GM12891 (cell line): ENCODE measurements around the gene KLHL30.

Source experiments
- DNase-seq: peaks from one replicate; pipeline ENCODE4 v3.0.0; 2011; ENCODE audit warnings: low spot score; ENCODE audit not compliant: insufficient read length
- FAIRE-seq: peaks from 2 replicates; lab custom pipeline; 2011; peaks lifted over from hg19 to GRCh38; lab: Jason Lieb, UNC
- PAX5 ChIP-seq: IDR thresholded peaks from 2 replicates; pipeline ENCODE4 v1.6.1; 2011; ENCODE audit warnings: low read length, moderate library complexity, mild to moderate bottlenecking; ENCODE audit not compliant: insufficient read depth, severe bottlenecking
- POLR2A ChIP-seq: IDR thresholded peaks from 2 replicates; pipeline ENCODE4 v1.6.1; 2011; ENCODE audit warnings: low read depth, low read length, control low read depth
- POLR2AphosphoS5 ChIP-seq: IDR thresholded peaks from 2 replicates; pipeline ENCODE4 v1.6.1; 2011; ENCODE audit warnings: low read depth, low read length, control low read depth
- POU2F2 ChIP-seq: IDR thresholded peaks from 2 replicates; pipeline ENCODE4 v1.6.1; 2011; ENCODE audit warnings: low read depth, mild to moderate bottlenecking, control low read depth, low read length, moderate library complexity
- SPI1 ChIP-seq: IDR thresholded peaks from 2 replicates; pipeline ENCODE4 v1.6.1; 2011; ENCODE audit warnings: low read depth, low read length, control low read depth
- TAF1 ChIP-seq: IDR thresholded peaks from 2 replicates; pipeline ENCODE4 v1.6.1; 2011; ENCODE audit warnings: low read depth, low read length, control low read depth

The KLHL30 gene

DNA sequence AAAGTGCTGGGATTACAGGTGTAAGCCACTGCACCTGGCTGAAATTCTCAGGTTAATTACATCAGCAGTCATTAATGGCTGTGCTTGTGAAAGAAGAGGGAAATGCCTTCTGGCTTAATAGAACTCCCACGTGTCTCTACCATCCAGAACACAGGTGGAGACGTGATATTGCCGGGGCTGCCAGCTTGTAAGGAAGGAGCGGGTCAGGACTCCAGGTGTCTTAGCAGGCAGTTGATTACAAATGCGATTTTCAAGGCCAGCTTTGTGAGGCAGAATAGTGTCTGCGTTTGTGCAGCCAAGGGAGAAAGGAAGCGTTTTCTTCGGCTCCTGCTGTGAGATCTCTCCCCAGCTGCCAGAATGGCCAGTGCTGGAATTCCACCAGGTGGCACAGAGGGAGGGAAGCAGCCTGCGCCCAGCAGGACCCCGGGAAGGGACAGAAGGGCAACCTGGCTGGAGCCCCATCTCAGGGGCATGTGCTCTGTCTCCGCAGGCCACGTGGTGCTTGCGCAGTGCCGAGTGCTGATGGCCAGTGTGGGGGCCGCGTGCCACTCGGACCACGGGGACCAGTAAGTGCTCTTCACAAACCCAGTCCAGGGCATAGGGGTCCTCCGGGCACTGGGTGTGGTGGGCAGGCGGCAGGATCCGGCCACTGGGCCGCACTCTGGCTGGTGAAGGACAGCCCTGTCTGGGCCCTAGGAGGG lies 42.0 kb upstream of the KLHL30 start:
- TF ChIP-seq POLR2AphosphoS5 (no peak), POU2F2 (no peak), TAF1 (no peak), POLR2A (no peak), PAX5 (no peak), SPI1 (no peak)
- no peak for DNase-seq
- FAIRE-seq = no peak

GRCh38 chr2:238097201-238097987 lies 41.1 kb upstream of the KLHL30 start:
- DNase-seq = no peak
- TF ChIP-seq POLR2A (no peak), POU2F2 (no peak), SPI1 (no peak), PAX5 (no peak), POLR2AphosphoS5 (no peak), TAF1 (no peak)
- no peak for FAIRE-seq

GRCh38 chr2:238097988-238098871 lies 40.2 kb upstream of the KLHL30 start:
- peak; percentile 94 for FAIRE-seq
- peak; percentile 85 for DNase-seq
- TF ChIP-seq SPI1 (no peak), POLR2A (no peak), TAF1 (no peak), POLR2AphosphoS5 (no peak), POU2F2 (no peak), PAX5 (no peak)

DNA sequence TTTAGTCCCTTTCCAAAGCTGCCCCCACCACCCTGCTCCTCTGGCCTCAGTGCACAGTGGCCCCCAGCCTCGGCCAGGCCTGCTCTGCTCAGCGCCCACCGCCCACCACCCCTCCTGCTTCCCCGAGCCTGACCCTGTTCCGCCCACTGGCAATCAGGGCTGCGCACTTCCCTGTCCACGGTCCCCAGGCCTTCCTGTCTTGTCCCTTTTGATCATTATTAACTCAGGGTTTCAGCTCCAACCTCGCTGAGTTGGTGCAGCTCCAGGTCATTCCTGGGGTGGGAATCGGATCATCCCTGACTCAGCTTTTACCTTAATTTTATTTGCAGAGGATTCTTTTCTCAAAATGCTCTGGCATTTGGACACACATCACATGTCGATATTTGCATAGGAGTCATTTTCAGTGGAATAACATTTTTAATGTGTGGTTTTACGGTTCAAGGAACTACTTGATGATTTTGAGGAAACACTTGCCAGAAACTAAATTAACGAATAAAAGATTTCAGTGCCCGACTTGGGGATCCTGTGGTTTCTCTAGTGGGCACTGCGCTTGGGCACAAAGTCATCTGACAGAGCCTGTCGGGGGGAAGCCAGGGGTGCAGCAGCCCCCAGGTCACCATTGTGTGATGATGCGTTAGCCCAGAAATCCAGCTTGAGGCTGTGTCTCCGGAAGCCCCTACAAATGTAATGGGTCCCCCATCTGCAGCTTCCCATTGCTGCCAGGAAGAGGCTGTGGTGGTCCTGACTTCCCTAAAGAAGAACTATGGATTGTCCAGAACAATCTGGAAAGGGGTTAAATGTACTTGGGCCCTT lies 39.4 kb upstream of the KLHL30 start:
- FAIRE-seq (no peak), DNase-seq (no peak)
- TF ChIP-seq SPI1 (no peak), PAX5 (no peak), POLR2AphosphoS5 (no peak)

DNA sequence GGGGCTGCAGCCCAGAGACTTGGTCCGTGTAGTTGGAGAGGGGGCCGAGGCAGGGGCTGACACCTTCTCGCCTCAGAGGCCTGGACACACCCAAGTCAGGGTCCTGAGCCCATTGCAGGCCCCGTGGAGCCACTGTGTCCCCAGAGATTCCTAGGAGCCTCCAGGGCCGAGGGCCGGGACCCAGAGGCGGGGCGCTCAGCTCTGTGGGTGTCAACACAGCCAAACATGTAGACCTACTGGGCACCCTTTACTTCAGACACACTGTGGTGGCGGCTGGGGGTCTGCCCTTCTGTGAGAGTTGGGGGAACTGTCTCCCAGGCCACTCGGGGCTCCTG lies 38.8 kb upstream of the KLHL30 start:
- DNase-seq (no peak), FAIRE-seq (no peak)
- TF ChIP-seq PAX5 (no peak), POU2F2 (no peak), POLR2A (no peak), TAF1 (no peak), SPI1 (no peak), POLR2AphosphoS5 (no peak)

- no peak for TF ChIP-seq POLR2A
- TF ChIP-seq POU2F2 = no peak
- TF ChIP-seq SPI1 = no peak
- no peak for TF ChIP-seq TAF1
- no peak for TF ChIP-seq POLR2AphosphoS5
- no peak for TF ChIP-seq PAX5
- FAIRE-seq = no peak
- DNase-seq = no peak
Observed at GRCh38 chr2:238100049-238100820, 38.2 kb upstream of the KLHL30 start, which contains the start of gene ESPNL. ESPNL (plus strand) TSS chr2:238100340; CDS start chr2:238100420, 80 bp downstream.

DNA sequence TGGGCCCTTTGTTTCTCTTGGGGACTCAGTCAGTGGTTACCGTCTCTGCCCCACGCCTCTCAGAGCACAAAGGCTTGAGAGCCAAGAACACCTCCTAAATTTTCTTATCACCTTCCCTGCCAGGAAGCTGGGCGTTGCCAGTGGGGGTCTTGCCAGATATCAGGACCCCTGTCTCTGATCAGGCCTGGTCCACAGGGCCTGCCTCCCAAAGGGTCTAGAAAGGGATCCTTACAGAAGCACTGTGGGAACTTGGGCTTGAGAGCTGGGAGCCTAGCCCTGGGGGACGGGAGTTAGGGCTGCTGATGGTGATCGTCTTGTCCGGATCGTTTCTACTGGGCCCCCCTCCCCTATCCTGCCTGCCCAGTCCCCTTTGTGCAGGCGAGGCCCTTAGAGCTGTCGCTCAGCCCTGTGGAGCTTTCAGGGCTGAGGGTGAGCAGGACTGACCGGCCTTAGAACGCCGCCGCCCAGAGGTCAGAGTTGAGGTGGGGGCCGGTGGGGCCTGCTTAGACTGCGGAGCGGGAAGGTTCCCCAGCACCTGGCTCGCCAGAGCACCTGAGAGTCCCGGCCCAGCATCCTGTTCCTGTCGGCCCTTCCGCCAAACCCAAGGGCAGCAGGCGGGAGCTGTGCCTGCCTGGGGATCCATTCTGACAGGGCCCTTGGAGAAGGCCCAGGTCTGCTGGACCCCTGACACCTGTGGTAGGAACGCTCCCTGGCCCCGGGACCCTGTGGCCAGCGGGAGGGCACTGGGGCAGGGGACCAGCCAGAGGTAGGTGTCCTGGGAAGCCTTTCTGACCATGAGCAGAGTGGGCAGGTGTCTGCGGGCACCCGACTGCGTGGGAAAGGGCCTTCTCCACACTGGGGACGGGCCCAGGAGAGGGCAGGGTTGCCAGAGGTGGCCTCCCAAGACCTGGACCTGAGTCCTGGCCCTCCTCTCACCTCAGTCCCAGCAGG lies 37.4 kb upstream of the KLHL30 start:
- FAIRE-seq (no peak), DNase-seq (no peak)
- no peak for TF ChIP-seq POLR2A
- TF ChIP-seq SPI1 = no peak
- no peak for TF ChIP-seq POU2F2
- no peak for TF ChIP-seq POLR2AphosphoS5
- no peak for TF ChIP-seq TAF1
- no peak for TF ChIP-seq PAX5
